H1 (cell line): ENCODE data around the gene TRIM44. TPM values are rescaled to one million over a fixed set of nuclear protein-coding genes. Genes with fewer than 3 reads are reported as not detected.

Source experiments
- CTCF ChIA-PET: fragments of 300-600 bp; sonication (Branson Sonifier 250); formaldehyde crosslinking; loops from one replicate; lab custom pipeline; 2021; ENCODE audit not compliant: partially characterized antibody; lab: Charles Lee
- POLR2A ChIA-PET: fragments of 300-600 bp; sonication (Branson Sonifier 250); formaldehyde crosslinking; loops from one replicate; lab custom pipeline; 2021; ENCODE audit warnings: inconsistent platforms; ENCODE audit not compliant: partially characterized antibody; lab: Charles Lee
- DNase-seq, 2 experiments: peaks; one replicate each; pipeline versions ENCODE4 v3.0.0 to v3.0.0-alpha.2; 2010 to 2022; ENCODE audit warnings: low spot score in 2 of 2, low read depth in 1 of 2, mixed read lengths in 1 of 2
- FAIRE-seq: peaks from 2 replicates; lab custom pipeline; 2011; peaks lifted over from hg19 to GRCh38; lab: Jason Lieb, UNC
- H2AFZ ChIP-seq: 2 replicates; pipeline ENCODE4 v1.8.1; 2012; ENCODE audit warnings: low read length, inconsistent platforms
- H2AK5ac ChIP-seq: 2 replicates; pipeline ENCODE4 v1.6.1; 2013; ENCODE audit warnings: low read depth, low read length
- H2BK120ac ChIP-seq: replicated peaks from 2 replicates; pipeline ENCODE3; 2013; ENCODE audit warnings: low read depth, low read length, inconsistent platforms
- H2BK12ac ChIP-seq: 2 replicates; pipeline ENCODE4 v1.6.1; 2013; ENCODE audit warnings: low read depth, low read length
- H2BK15ac ChIP-seq: 2 replicates; pipeline ENCODE4 v1.6.1; 2013; ENCODE audit warnings: low read length
- H2BK20ac ChIP-seq: 2 replicates; pipeline ENCODE4 v1.6.1; 2013; ENCODE audit warnings: low read length
- H2BK5ac ChIP-seq: 2 replicates; pipeline ENCODE4 v1.6.1; 2013; ENCODE audit warnings: low read depth, low read length
- H3K14ac ChIP-seq: 2 replicates; pipeline ENCODE4 v1.6.1; 2013; ENCODE audit warnings: inconsistent platforms; ENCODE audit not compliant: insufficient read length
- H3K18ac ChIP-seq: 2 replicates; pipeline ENCODE4 v1.6.1; 2013; ENCODE audit warnings: low read length; ENCODE audit errors: extremely low read depth
- H3K23ac ChIP-seq: 2 replicates; pipeline ENCODE4 v1.6.1; 2013; ENCODE audit warnings: inconsistent platforms; ENCODE audit not compliant: insufficient read length
- H3K23me2 ChIP-seq: 2 replicates; pipeline ENCODE4 v1.6.1; 2013; ENCODE audit warnings: low read depth, low read length
- H3K27ac ChIP-seq: 2 replicates; pipeline ENCODE4 v1.6.1; 2011; ENCODE audit warnings: low read depth, low read length, inconsistent platforms
- H3K27me3 ChIP-seq, 4 experiments: replicated peaks in 1 of 4; 1 replicate in 1 of 4; 2 replicates in 3 of 4; pipeline versions ENCODE4 v1.6.1 to v1.8.1; 2011 to 2013; ENCODE audit warnings: low read length in 3 of 4, mild to moderate bottlenecking in 3 of 4, inconsistent platforms in 2 of 4, mixed read lengths in 2 of 4, moderate library complexity in 1 of 4; ENCODE audit not compliant: control insufficient read depth in 3 of 4, insufficient read depth in 3 of 4; ENCODE audit errors: extremely low read depth in 1 of 4
- H3K36me3 ChIP-seq, 4 experiments: 2 replicates each; pipeline versions ENCODE4 v1.6.1 to v1.8.1; 2011 to 2013; ENCODE audit warnings: mild to moderate bottlenecking in 4 of 4, low read length in 3 of 4, moderate library complexity in 2 of 4, control low read depth in 1 of 4, inconsistent platforms in 1 of 4; ENCODE audit not compliant: insufficient read depth in 4 of 4, control insufficient read depth in 2 of 4
- H3K4ac ChIP-seq: replicated peaks from 2 replicates; pipeline ENCODE3; 2013; ENCODE audit warnings: low read length, low read depth, mixed read lengths, inconsistent platforms; ENCODE audit not compliant: insufficient read length
- H3K4me1 ChIP-seq, 4 experiments: replicated peaks in 1 of 4; 1 replicate in 1 of 4; 2 replicates in 3 of 4; pipeline versions ENCODE4 v1.6.1 to v1.8.1; 2011 to 2013; ENCODE audit warnings: low read length in 3 of 4, inconsistent platforms in 2 of 4, mixed read lengths in 1 of 4; ENCODE audit not compliant: insufficient read depth in 4 of 4, control insufficient read depth in 3 of 4
- H3K4me2 ChIP-seq, 2 experiments: 2 replicates each; pipeline versions ENCODE4 v1.6.1 to v1.8.1; 2011 to 2013; ENCODE audit warnings: low read depth in 2 of 2, low read length in 2 of 2, control low read depth in 1 of 2, inconsistent platforms in 1 of 2, mild to moderate bottlenecking in 1 of 2; ENCODE audit not compliant: insufficient read depth in 1 of 2
- H3K4me3 ChIP-seq, 4 experiments: fragments of 200-600, 300-600 bp in 1 of 4; sonication (generic), shearing (Covaris generic), sonication (Bioruptor Twin) in 1 of 4; 2 replicates each; pipeline versions ENCODE4 v1.5.1 to v1.8.1; 2011 to 2016; ENCODE audit warnings: low read length in 4 of 4, low read depth in 3 of 4, control low read depth in 2 of 4, inconsistent platforms in 2 of 4, mild to moderate bottlenecking in 2 of 4, mixed read lengths in 1 of 4, moderate library complexity in 1 of 4; ENCODE audit not compliant: insufficient read depth in 2 of 4; ENCODE audit errors: extremely low read depth in 1 of 4
- H3K56ac ChIP-seq: replicated peaks from 2 replicates; pipeline ENCODE3; 2013; ENCODE audit warnings: low read depth, mild to moderate bottlenecking, mixed read lengths, low read length, inconsistent platforms; ENCODE audit not compliant: insufficient read length
- H3K79me1 ChIP-seq: 2 replicates; pipeline ENCODE4 v1.6.1; 2013; ENCODE audit warnings: low read depth, low read length, control low read depth
- H3K79me2 ChIP-seq, 2 experiments: 2 replicates each; pipeline versions ENCODE4 v1.6.1 to v1.8.1; 2012 to 2013; ENCODE audit warnings: low read length in 2 of 2, mild to moderate bottlenecking in 2 of 2, inconsistent platforms in 1 of 2; ENCODE audit not compliant: insufficient read depth in 2 of 2, control insufficient read depth in 1 of 2
- H3K9ac ChIP-seq, 4 experiments: replicated peaks in 1 of 4; 1 replicate in 1 of 4; 2 replicates in 3 of 4; pipeline versions ENCODE4 v1.6.1 to v1.8.1; 2011 to 2013; ENCODE audit warnings: low read depth in 3 of 4, low read length in 3 of 4, control low read depth in 2 of 4, mild to moderate bottlenecking in 2 of 4, moderate library complexity in 2 of 4, inconsistent platforms in 1 of 4; ENCODE audit errors: extremely low read depth in 1 of 4
- H3K9me3 ChIP-seq, 2 experiments: 2 replicates each; pipeline versions ENCODE4 v1.6.1 to v1.8.1; 2012 to 2013; ENCODE audit warnings: mild to moderate bottlenecking in 2 of 2, moderate library complexity in 2 of 2, control low read depth in 1 of 2, inconsistent platforms in 1 of 2, low read depth in 1 of 2, low read length in 1 of 2, mixed read lengths in 1 of 2; ENCODE audit not compliant: insufficient read depth in 2 of 2
- H4K20me1 ChIP-seq, 2 experiments: replicated peaks in 1 of 2; 2 replicates each; pipeline versions ENCODE3 to v1.8.1; 2011 to 2013; ENCODE audit warnings: inconsistent platforms in 2 of 2, low read length in 2 of 2, mild to moderate bottlenecking in 1 of 2; ENCODE audit not compliant: insufficient read depth in 2 of 2, control insufficient read depth in 1 of 2
- H4K5ac ChIP-seq: 2 replicates; pipeline ENCODE4 v1.6.1; 2013; ENCODE audit warnings: low read length, low read depth, mixed read lengths, inconsistent platforms; ENCODE audit not compliant: insufficient read length
- H4K8ac ChIP-seq: 2 replicates; pipeline ENCODE4 v1.8.0; 2013; ENCODE audit warnings: mild to moderate bottlenecking, moderate library complexity, low read length, inconsistent platforms; ENCODE audit not compliant: insufficient read depth; ENCODE audit errors: extremely low read depth
- H4K91ac ChIP-seq: replicated peaks from 2 replicates; pipeline ENCODE3; 2013; ENCODE audit warnings: low read length, mixed read lengths, inconsistent platforms; ENCODE audit not compliant: insufficient read length
- BCL11A ChIP-seq, 2 experiments: IDR thresholded peaks; one replicate each; pipeline ENCODE4 v1.6.1; 2011; ENCODE audit warnings: low read depth in 2 of 2, low read length in 2 of 2, mild to moderate bottlenecking in 2 of 2
- MAFK ChIP-seq: IDR thresholded peaks from 2 replicates; pipeline ENCODE4 v1.6.1; 2012; ENCODE audit warnings: low read depth, mild to moderate bottlenecking, improper control_type of control experiment, low read length
- WGBS, 2 experiments: shearing (Covaris generic) in 1 of 2; methylation state at CpG; one replicate each; pipeline versions ENCODE4 v1.1.6 to v1.1.7; 2013 to 2015; ENCODE audit warnings: low lambda C conversion rate in 2 of 2, mixed read lengths in 2 of 2, inconsistent platforms in 1 of 2, low coverage in 1 of 2, missing lambda C conversion rate in 1 of 2; ENCODE audit not compliant: insufficient replicate concordance in 2 of 2, insufficient coverage in 1 of 2, insufficient read length in 1 of 2; ENCODE audit errors: extremely low coverage in 1 of 2, missing lambda C conversion rate in 1 of 2; 5-methylcytosine and 5-hydroxymethylcytosine counted together
- polyA plus RNA-seq, 7 experiments: library from polyadenylated mRNA; depleted of rRNA in 3 of 7; stranded (reverse) in 5 of 7; unstranded in 2 of 7; fragments of >200 nt in 5 of 7; fragments of 200-250 nt in 2 of 7; gene quantifications; 1 replicate in 5 of 7; 2 replicates in 1 of 7; 4 replicates in 1 of 7; pipeline versions ENCODE4 v1.2.1 to v1.2.3, GENCODE V29; 2011 to 2013; ENCODE audit warnings: missing spikeins in 2 of 7, mixed read lengths in 2 of 7
- total RNA-seq: library from RNA; stranded (reverse); fragmentation: NEBNext Ultra II Directional; extraction: Animal tissue kit (Norgen Biotek cat#: 25700); gene quantifications from 2 replicates; pipeline ENCODE4 v1.2.1, GENCODE V29; 2021

The TRIM44 gene
- total and polyA plus RNA-seq, 2 of the 8 experiments (the other 6 are each of a cell fraction or from before 2014, with no cell fraction given): 13.9 to 34.4 TPM

- Histone ChIP-seq H3K18ac (no peak overlapping the region), H3K4me1 (no peaks in the 10 kb centered on the region), H3K4ac (no peak overlapping the region), H2AFZ (no peak overlapping the region), H3K9ac (no peak overlapping the region), H3K9me3 (no peaks in the 10 kb centered on the region), H4K5ac (no peak overlapping the region), H4K91ac (no peak overlapping the region), H3K23me2 (no peaks in the 10 kb centered on the region), H2AK5ac (no peak overlapping the region), H3K4me2 (no peak overlapping the region), H3K79me1 (no peaks in the 10 kb centered on the region), H3K14ac (no peak overlapping the region), H4K20me1 (peaks cover under 1 to 4% of the 10 kb centered on the region in 2 experiments), H3K4me3 (no peak overlapping the region), H3K27me3 (peaks cover 0 to 1% (median 0%) of the 10 kb centered on the region in 4 experiments; a peak in 1 of 7 replicates), H2BK120ac (no peak overlapping the region), H3K36me3 (no peaks in the 10 kb centered on the region), H2BK12ac (no peak overlapping the region), H2BK20ac (no peak overlapping the region), H2BK5ac (no peak overlapping the region), H2BK15ac (no peak overlapping the region), H3K27ac (no peak overlapping the region), H4K8ac (no peak overlapping the region), H3K23ac (no peak overlapping the region), H3K79me2 (peaks cover 0 to 35% of the 10 kb centered on the region in 2 experiments; a peak in 2 of 4 replicates), H3K56ac (no peak overlapping the region)
- FAIRE-seq (no peak), DNase-seq (no peak)
- TF ChIP-seq BCL11A (IDR thresholded peaks at IDR 0.05; ENCODE audit: low read depth in 2 of 2, low read length in 2 of 2): no peak
- no peak for TF ChIP-seq MAFK
- ChIA-PET POLR2A (interaction anchor here (1.1 to 1.3 kb wide), 2 partner anchors 11 to 18 kb away, joined by 3 read pairs; no protein-coding TSS in a partner anchor), CTCF (interaction anchor here (0.6 to 1.8 kb wide), 4 partner anchors 57 to 190 kb away, joined by 3 to 6 read pairs (median 3); no protein-coding TSS in a partner anchor)
- WGBS, 2 experiments: 65% methylated on average over 1 of the region's 1 CpG; no CpG with 5 or more reads in 1 of the 2 experiments
Observed at GRCh38 chr11:35676611-35676965, 14.0 kb downstream of the TRIM44 start.
